T-helper 9 cell (primary cell): ENCODE data around the gene GP1BB.
A peak's percentile ranks its signal among the peaks of the same experiment; 100 is the strongest.
"Not testable (repeated sequence)": the region's sequence is repeated elsewhere in the genome, so short reads cannot be mapped to it uniquely, and the experiment has no call there.

Experiments
- DNase-seq: peaks from one replicate; pipeline ENCODE4 v3.0.0-alpha.2; 2020
- total RNA-seq, 2 donors: gene quantifications; one replicate each; lab custom pipeline; 2026; lab: John Stamatoyannopoulos, UW

Gene GP1BB
- 0 reads per million in 2 donors for total RNA-seq

- DNase-seq = no peak
Observed at GRCh38 chr22:19723232-19723982, at the start of gene GP1BB. GP1BB (plus strand) TSS chr22:19723539; CDS start chr22:19723570, 31 bp downstream.

DNA sequence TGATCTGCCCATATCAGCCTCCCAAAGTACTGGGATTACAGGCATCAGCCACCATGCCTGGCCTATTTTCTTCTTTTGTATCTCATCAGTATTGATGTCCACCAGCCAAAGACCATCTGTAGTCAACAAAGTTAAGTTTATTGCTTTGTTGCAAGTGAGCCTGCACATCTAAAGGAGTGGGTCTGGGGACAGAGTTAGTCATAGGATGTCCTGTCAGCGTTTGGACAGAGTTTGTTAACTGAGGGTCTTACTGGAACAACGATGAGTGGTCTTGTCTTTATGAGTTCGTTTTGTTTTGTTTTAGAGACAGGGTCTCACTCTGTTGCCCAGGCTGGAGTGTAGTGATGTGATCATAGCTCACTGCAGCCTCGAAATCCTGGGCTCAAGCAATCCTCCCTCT lies 49.7 kb upstream of the GP1BB start:
- DNase-seq = no peak

- no peak for DNase-seq
Observed at GRCh38 chr22:19674129-19674928, 49.0 kb upstream of the GP1BB start.

GRCh38 chr22:19674929-19675253 lies 48.4 kb upstream of the GP1BB start:
- DNase-seq = no peak

GRCh38 chr22:19675428-19675827 lies 47.9 kb upstream of the GP1BB start:
- DNase-seq = no peak

GRCh38 chr22:19676437-19676836 lies 46.9 kb upstream of the GP1BB start:
- DNase-seq = not testable (repeated sequence)

- DNase-seq = no peak
Observed at GRCh38 chr22:19678949-19679521, 44.3 kb upstream of the GP1BB start.

- peak; percentile 55 for DNase-seq
Observed at GRCh38 chr22:19679522-19680101, 43.7 kb upstream of the GP1BB start.

- DNase-seq = no peak
Observed at GRCh38 chr22:19680287-19680881, 43.0 kb upstream of the GP1BB start.

- no peak for DNase-seq
Observed at GRCh38 chr22:19680911-19681862, 42.2 kb upstream of the GP1BB start.

GRCh38 chr22:19681863-19682245 lies 41.5 kb upstream of the GP1BB start:
- no peak for DNase-seq

DNA sequence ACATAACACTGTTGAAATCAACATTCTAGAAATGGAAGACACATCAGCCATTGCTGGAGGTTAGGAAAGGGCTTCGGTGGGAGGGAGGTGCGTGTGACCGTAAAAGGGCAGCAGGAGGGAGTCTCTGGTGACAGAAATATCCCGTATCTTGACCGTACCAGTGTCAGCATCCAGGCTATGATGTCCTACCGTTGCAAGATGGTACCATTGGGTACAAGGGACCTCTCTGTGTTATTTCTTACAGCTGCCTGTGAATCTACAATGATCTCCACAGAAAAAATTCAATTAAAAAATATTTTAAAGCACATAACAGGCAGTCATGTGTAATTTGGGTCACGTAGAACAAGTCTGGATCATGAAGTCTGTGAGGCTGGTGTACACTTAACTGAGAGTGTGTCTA lies 36.4 kb upstream of the GP1BB start:
- no peak for DNase-seq

- no peak for DNase-seq
Observed at GRCh38 chr22:19687561-19688300, 35.6 kb upstream of the GP1BB start.

DNA sequence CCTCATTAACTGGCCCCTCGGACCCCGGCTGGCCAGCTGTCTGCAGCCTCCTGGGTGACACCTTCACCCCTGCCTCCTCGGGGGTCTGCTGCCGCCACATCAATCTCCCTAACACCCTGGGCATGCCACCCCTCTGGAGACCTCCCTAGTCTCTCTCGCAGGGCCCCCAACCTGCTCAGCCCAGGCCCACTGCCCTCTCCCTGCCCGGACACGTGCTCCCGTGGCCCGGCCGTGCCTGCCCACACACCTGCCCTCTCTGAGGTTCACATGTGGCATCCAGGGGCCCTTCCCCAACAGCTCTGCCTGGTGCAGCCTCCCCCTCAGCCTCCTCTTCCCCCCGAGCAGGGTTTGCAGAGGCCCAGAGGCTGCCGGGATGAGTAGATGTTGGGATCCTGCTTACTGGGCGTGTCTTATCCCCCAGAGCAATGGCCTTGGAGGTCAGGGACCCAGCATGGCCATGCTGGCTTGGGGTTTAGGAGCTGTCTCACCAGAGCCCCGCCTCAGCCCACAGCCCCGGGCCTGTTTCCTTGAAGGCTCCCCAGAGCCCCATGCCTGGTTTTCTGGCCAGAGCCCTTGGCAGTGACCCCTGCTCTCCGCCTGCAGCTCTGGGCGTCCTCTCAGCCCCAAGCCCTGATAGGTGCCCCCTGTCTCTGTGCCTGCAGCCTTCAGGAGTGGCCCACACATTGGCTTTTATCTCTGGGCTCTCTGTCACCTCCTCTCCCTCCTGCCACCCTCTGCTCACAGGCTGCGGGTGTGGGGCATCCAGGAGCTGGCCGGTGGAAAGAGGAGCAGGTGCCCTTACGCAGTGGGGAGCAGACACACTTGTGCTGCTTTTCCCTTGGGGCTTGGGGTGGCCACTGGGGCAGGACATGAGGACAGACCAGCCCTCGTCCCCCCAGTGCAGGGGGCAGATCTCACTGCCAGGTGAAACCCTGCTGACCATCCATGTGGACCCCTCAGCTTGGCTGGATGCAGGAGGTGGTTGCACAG lies 34.7 kb upstream of the GP1BB start:
- DNase-seq = no peak

GRCh38 chr22:19689408-19689807 lies 33.9 kb upstream of the GP1BB start:
- DNase-seq = no peak

DNA sequence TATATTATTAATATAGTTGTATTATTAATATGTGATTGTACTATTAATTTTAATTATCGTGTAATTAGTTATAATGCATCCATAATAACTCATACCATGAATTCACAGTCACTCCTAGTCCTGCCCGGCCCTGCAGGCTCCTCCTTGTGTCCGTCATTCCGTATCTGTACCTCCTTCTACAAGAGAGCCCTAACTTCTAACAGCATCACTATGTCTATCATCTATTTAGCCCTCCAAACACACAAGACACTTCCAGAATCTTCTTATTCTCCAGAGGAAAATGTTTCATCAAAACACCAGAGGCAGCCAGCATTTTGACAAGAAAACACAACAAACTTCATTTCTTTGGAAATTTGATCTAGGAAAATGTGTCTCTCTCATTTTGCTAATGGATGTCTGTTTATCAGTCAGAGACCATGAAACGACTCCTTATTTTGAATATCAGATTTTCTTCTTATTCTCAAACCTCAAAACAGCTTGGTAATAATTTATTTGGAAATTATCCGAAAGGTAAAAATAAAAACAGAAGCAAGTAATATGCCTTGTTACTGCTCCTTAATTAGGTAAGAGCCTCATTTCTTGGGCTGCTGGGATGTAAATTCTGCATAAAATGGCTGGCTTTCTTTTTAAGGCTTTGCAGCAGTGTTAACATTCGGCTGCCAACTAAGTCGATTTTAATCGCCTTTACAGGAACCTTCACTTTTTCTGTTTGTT lies 32.2 kb upstream of the GP1BB start:
- DNase-seq = no peak

DNA sequence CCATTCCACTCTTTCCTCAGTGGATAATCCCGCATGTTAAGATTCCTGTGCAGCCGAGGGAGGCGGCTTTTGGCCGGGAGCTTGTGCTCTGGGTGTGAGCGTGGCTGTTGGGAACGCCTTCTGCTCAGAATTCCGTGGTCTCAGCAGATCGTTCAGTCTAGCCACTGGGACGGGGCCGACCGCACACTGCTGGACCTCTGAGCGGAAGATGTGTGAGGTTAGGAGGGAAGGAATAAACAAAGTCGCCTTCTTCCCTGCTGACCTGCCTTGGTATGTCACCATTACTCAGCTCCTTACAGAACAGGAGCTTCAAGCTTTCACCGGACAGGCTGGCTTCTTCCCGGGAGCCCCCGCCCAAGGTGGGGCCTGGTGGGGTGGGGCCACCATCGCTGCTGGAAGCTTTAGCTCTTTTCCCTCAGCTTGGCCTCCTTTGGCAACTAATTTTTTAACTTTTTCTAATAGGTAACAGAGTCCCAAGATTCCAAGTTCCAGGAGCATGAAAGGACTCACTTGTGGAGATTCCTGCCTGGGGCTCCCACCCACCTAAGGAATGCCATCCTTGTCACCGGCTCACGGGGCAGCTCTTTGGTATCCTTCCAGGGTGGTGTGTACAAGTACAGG lies 31.5 kb upstream of the GP1BB start:
- no peak for DNase-seq

DNA sequence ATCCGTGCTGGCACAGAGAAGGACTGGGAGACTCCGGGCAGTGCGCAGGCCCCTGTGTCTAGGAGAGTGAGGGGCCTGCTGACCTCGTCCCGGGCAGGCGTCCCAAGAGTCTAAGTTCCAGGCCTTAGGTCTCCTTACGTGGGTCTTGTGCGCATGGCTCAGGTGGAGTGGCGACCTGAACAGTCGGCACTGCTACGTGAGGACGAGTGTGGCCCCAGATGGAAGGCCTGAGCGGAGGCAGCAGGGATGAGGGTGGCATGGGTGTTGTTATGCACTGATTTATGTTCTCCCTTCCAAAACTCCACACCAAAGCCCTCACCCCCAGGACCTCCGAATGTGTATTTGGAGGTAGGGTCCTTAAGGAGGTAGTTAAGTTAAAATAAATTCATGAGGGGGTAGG lies 29.8 kb upstream of the GP1BB start:
- no peak for DNase-seq
